ENCODE results near the gene LRRC55.

GRCh38 chr11:57158180-57158579 lies 23.6 kb upstream of the LRRC55 start:
- TF ChIP-seq E2F1 (CRISPR knock-in tag; IDR thresholded peaks at IDR 0.05): no peak
- TF ChIP-seq TEAD4 (CRISPR knock-in tag; IDR thresholded peaks at IDR 0.05): no peak
- TF ChIP-seq ZNF121 (CRISPR knock-in tag; IDR thresholded peaks at IDR 0.05): no peak
- no peak for TF ChIP-seq ATF1 (CRISPR knock-in tag; IDR thresholded peaks at IDR 0.05)
- TF ChIP-seq NR2C2 (CRISPR knock-in tag; IDR thresholded peaks at IDR 0.05): no peak

Data from WTC11 (cell line).